ENCODE data around the gene CFAP126. TPM values are rescaled to one million over a fixed set of nuclear protein-coding genes. Genes with fewer than 3 reads are reported as not detected.

CFAP126 gene
- total and polyA plus RNA-seq, 2 donors (not counting 1 experiment from before 2014, with no cell fraction given), result not detected

DNA sequence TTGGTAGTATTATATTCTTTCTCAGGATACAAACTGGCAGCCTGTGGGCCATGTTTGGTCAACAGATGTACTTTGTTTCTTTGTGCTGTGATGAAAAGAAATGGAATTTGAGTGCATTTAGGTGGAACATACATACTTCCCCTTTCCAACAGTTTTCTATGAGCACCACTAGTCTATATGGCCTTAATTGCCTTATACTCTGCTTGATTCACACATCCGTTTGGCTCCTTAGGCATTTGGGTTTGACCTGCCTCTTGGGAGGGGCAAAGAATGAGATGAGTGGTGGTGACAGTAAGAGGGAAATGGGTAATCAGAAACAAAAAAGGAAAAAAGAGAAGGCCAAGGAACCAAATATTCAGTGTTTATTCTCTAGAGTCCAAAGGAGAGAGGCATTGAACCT, 17.0 kb downstream of the CFAP126 start:
- CTCF ChIA-PET, result no interaction called here
- H3K4me1 ChIP-seq (ENCODE audit: control insufficient read depth in 2 of 2, insufficient read depth in 2 of 2, low read length in 2 of 2), result no peaks in the 10 kb centered on the region
- H4K20me1 ChIP-seq (ENCODE audit: control insufficient read depth, insufficient read depth, low read length, poor library complexity, severe bottlenecking), result no peaks in the 10 kb centered on the region
- no peak overlapping the region for H3K9ac ChIP-seq (ENCODE audit: low read length)
- H2AFZ ChIP-seq (ENCODE audit: insufficient read depth, low read depth, low read length, poor library complexity, severe bottlenecking), result no peak overlapping the region
- no peak overlapping the region for H3K27ac ChIP-seq (ENCODE audit: low read length in 2 of 2)
- H3K27me3 ChIP-seq (replicated peaks in 1 of 4; ENCODE audit: control extremely low read depth in 1 of 4, control insufficient read depth in 3 of 4, insufficient read depth in 4 of 4, low read length in 3 of 4), result no peaks in the 10 kb centered on the region
- H3K4me3 ChIP-seq (ENCODE audit: control extremely low read depth in 1 of 5, extremely low read depth in 1 of 5, insufficient read depth in 1 of 5, low read depth in 2 of 5, low read length in 4 of 5), result no peak overlapping the region
- Mint-ChIP-seq H3K27ac (no peak overlapping the region), H3K9me3 (ENCODE audit: insufficient read depth) (no peaks in the 10 kb centered on the region), H3K4me1 (peaks cover 4% of the 10 kb centered on the region), H3K4me3 (no peak overlapping the region), H3K27me3 (no peaks in the 10 kb centered on the region)
- no peaks in the 10 kb centered on the region for H3K9me3 ChIP-seq (ENCODE audit: control extremely low read depth in 1 of 3, control insufficient read depth in 2 of 3, insufficient read depth in 1 of 3, low read length in 2 of 3)
- peaks cover 0 to 8% of the 10 kb centered on the region in 2 experiments for H3K36me3 ChIP-seq (replicated peaks in 1 of 2; ENCODE audit: control extremely low read depth in 1 of 2, control insufficient read depth in 1 of 2, extremely low read depth in 1 of 2, insufficient read depth in 2 of 2, low read length in 1 of 2)
- no peak for DNase-seq
- H3K4me2 ChIP-seq (replicated peaks; ENCODE audit: low read depth, low read length, poor library complexity, severe bottlenecking), result no peak overlapping the region
- WGBS (ENCODE audit: insufficient coverage), result no CpG with 5 or more reads among the region's 1 CpG
- intact Hi-C loops (cut with micrococcal nuclease), result no loop called here
- TF ChIP-seq, protein P1, sequence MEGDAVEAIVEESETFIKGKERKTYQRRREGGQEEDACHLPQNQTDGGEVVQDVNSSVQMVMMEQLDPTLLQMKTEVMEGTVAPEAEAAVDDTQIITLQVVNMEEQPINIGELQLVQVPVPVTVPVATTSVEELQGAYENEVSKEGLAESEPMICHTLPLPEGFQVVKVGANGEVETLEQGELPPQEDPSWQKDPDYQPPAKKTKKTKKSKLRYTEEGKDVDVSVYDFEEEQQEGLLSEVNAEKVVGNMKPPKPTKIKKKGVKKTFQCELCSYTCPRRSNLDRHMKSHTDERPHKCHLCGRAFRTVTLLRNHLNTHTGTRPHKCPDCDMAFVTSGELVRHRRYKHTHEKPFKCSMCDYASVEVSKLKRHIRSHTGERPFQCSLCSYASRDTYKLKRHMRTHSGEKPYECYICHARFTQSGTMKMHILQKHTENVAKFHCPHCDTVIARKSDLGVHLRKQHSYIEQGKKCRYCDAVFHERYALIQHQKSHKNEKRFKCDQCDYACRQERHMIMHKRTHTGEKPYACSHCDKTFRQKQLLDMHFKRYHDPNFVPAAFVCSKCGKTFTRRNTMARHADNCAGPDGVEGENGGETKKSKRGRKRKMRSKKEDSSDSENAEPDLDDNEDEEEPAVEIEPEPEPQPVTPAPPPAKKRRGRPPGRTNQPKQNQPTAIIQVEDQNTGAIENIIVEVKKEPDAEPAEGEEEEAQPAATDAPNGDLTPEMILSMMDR (IDR thresholded peaks at IDR 0.05), result no peak
- no peak for TF ChIP-seq EZH2 (IDR thresholded peaks at IDR 0.05; ENCODE audit: borderline replicate concordance, insufficient read depth, low read depth, low read length, poor library complexity, severe bottlenecking)
- peaks cover 5% of the 10 kb centered on the region for H3K79me2 ChIP-seq (ENCODE audit: control insufficient read depth, insufficient read depth, low read length)
- POLR2A ChIA-PET, result no interaction called here
- no peak for ATAC-seq (ENCODE audit: low read depth)

DNA sequence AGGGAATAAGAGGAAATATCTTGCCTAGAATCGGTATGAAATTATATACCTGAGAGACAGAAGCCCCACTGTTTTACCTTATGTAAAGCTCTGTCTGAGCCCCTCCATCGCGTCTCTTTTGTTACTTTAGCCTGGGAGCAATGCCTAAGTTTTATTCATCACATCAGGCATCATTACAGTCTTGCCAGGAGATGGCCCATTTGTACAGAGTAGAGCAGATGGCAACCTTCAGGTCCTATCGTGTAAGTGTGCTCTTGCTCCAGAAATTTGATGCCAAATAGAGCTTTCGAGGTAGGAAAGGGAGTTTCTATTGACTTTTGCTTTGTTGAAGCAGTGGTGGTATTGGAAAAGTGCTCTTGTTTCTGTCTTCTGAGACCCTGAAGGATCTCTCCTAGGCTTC, 24.9 kb downstream of the CFAP126 start:
- Histone ChIP-seq H4K20me1 (ENCODE audit: control insufficient read depth, insufficient read depth, low read length, poor library complexity, severe bottlenecking) (no peaks in the 10 kb centered on the region), H3K36me3 (replicated peaks in 1 of 2; ENCODE audit: control extremely low read depth in 1 of 2, control insufficient read depth in 1 of 2, extremely low read depth in 1 of 2, insufficient read depth in 2 of 2, low read length in 1 of 2) (peaks cover 9 to 48% of the 10 kb centered on the region in 2 experiments), H3K79me2 (ENCODE audit: control insufficient read depth, insufficient read depth, low read length) (peaks cover 10% of the 10 kb centered on the region), H2AFZ (ENCODE audit: insufficient read depth, low read depth, low read length, poor library complexity, severe bottlenecking) (no peak overlapping the region), H3K4me2 (replicated peaks; ENCODE audit: low read depth, low read length, poor library complexity, severe bottlenecking) (no peak overlapping the region), H3K4me3 (ENCODE audit: control extremely low read depth in 1 of 5, extremely low read depth in 1 of 5, insufficient read depth in 1 of 5, low read depth in 2 of 5, low read length in 4 of 5) (no peak overlapping the region), H3K9ac (ENCODE audit: low read length) (no peak overlapping the region), H3K27ac (ENCODE audit: low read length in 2 of 2) (no peak overlapping the region), H3K27me3 (replicated peaks in 1 of 4; ENCODE audit: control extremely low read depth in 1 of 4, control insufficient read depth in 3 of 4, insufficient read depth in 4 of 4, low read length in 3 of 4) (no peaks in the 10 kb centered on the region), H3K4me1 (ENCODE audit: control insufficient read depth in 2 of 2, insufficient read depth in 2 of 2, low read length in 2 of 2) (no peaks in the 10 kb centered on the region), H3K9me3 (ENCODE audit: control extremely low read depth in 1 of 3, control insufficient read depth in 2 of 3, insufficient read depth in 1 of 3, low read length in 2 of 3) (no peaks in the 10 kb centered on the region)
- POLR2A ChIA-PET, result no interaction called here
- Mint-ChIP-seq H3K9me3 (ENCODE audit: insufficient read depth) (no peaks in the 10 kb centered on the region), H3K27me3 (no peaks in the 10 kb centered on the region), H3K4me1 (no peaks in the 10 kb centered on the region), H3K4me3 (no peak overlapping the region), H3K27ac (no peak overlapping the region)
- CTCF ChIA-PET, result interaction anchor here (0.6 kb wide), 1 partner anchor 948 kb away, joined by 3 read pairs; no protein-coding TSS in a partner anchor
- 100% methylated on average over 5 of the region's 5 CpGs for WGBS (ENCODE audit: insufficient coverage)
- intact Hi-C loops (cut with micrococcal nuclease), result no loop called here
- DNase-seq (no peak), ATAC-seq (ENCODE audit: low read depth) (no peak)
- TF ChIP-seq, protein P1 (IDR thresholded peaks at IDR 0.05), result no peak
- no peak for TF ChIP-seq EZH2 (IDR thresholded peaks at IDR 0.05; ENCODE audit: borderline replicate concordance, insufficient read depth, low read depth, low read length, poor library complexity, severe bottlenecking)

Measured in B cell (primary cell).